HCT116 (cell line): ENCODE measurements around the gene ROR2. TPM values are rescaled to one million over a fixed set of nuclear protein-coding genes. Genes with fewer than 3 reads are reported as not detected.

Experiments
- ATAC-seq: fragments of 200-7000 bp; cut with Tn5 transposase; 2 replicates; pipeline ENCODE4 v1.9.1; 2020; ENCODE audit warnings: mild to moderate bottlenecking, moderate library complexity
- BruUV-seq: library from RNA; stranded (reverse); fragments of 400-500 nt; replicated peaks from 2 replicates; lab custom pipeline; 2021; lab: Mats Ljungman, UMichigan
- CTCF ChIA-PET: fragments of 300-600 bp; sonication (Branson Sonifier 250); formaldehyde crosslinking; loops from one replicate; lab custom pipeline; 2021; ENCODE audit warnings: antibody characterized with exemption; lab: Charles Lee
- POLR2A ChIA-PET: fragments of 300-600, 350-600 bp; sonication (Branson Sonifier 250); formaldehyde crosslinking; loops from one replicate; lab custom pipeline; 2021; ENCODE audit warnings: antibody characterized with exemption; lab: Charles Lee
- RAD21 ChIA-PET, 2 experiments: fragments of 300-600 bp; sonication (Branson Sonifier 250); formaldehyde crosslinking; loops; one replicate each; lab custom pipeline; 2023; ENCODE audit warnings: low total read pairs in 2 of 2; ENCODE audit not compliant: uncharacterized antibody in 2 of 2, unreplicated experiment in 2 of 2, low non-redundant PET in 1 of 2; lab: Charles Lee
- DNase-seq: peaks from one replicate; pipeline ENCODE4 v3.0.0-alpha.2; 2010; ENCODE audit warnings: low read depth, low spot score
- H2AFZ ChIP-seq: fragments of 200-600 bp; shearing (Covaris generic), sonication (generic); 2 replicates; pipeline ENCODE4 v1.6.1; 2017; ENCODE audit warnings: low read depth, mixed run types, mixed read lengths, antibody characterized with exemption, low read length; ENCODE audit not compliant: poor library complexity, severe bottlenecking
- H3K27ac ChIP-seq: 2 replicates; pipeline ENCODE4 v1.5.1; 2012; ENCODE audit warnings: low read depth, low read length
- H3K27me3 ChIP-seq: fragments of 200-600 bp; sonication (generic); 2 replicates; pipeline ENCODE4 v1.6.1; 2016; ENCODE audit warnings: mixed run types, low read length, mixed read lengths; ENCODE audit not compliant: insufficient read depth
- H3K36me3 ChIP-seq, 2 experiments: fragments of 200-500 bp in 1 of 2; fragments of 200-600 bp in 1 of 2; sonication (Bioruptor generic) in 1 of 2; sonication (generic) in 1 of 2; 2 replicates each; pipeline versions ENCODE4 v1.5.1 to v1.6.1; 2014 to 2016; ENCODE audit warnings: low read length in 2 of 2, inconsistent platforms in 1 of 2, mixed read lengths in 1 of 2, mixed run types in 1 of 2; ENCODE audit not compliant: insufficient read depth in 2 of 2, control insufficient read depth in 1 of 2
- H3K4me1 ChIP-seq, 2 experiments: fragments of 200-600 bp in 1 of 2; sonication (generic) in 1 of 2; 2 replicates each; pipeline versions ENCODE4 v1.5.1 to v1.6.1; 2012 to 2017; ENCODE audit warnings: low read length in 2 of 2, inconsistent platforms in 1 of 2, mild to moderate bottlenecking in 1 of 2, mixed read lengths in 1 of 2, mixed run types in 1 of 2, moderate library complexity in 1 of 2; ENCODE audit not compliant: insufficient read depth in 2 of 2, control insufficient read depth in 1 of 2
- H3K4me2 ChIP-seq: fragments of 200-600 bp; sonication (generic); 2 replicates; pipeline ENCODE4 v1.6.1; 2017; ENCODE audit warnings: mixed run types, low read length, mixed read lengths
- H3K4me3 ChIP-seq, 2 experiments: fragments of 200-600 bp in 1 of 2; sonication (generic) in 1 of 2; replicated peaks in 1 of 2; 2 replicates each; pipeline ENCODE4 v1.5.1; 2011 to 2016; ENCODE audit warnings: low read length in 2 of 2, control low read depth in 1 of 2, low read depth in 1 of 2, mild to moderate bottlenecking in 1 of 2, mixed read lengths in 1 of 2, mixed run types in 1 of 2
- H3K79me2 ChIP-seq: fragments of 200-600 bp; sonication (generic); 2 replicates; pipeline ENCODE4 v1.6.1; 2017; ENCODE audit warnings: mild to moderate bottlenecking, mixed run types, low read length, moderate library complexity, mixed read lengths; ENCODE audit not compliant: insufficient read depth
- H3K9ac ChIP-seq: fragments of 200-600 bp; sonication (generic); 2 replicates; pipeline ENCODE4 v1.6.1; 2016; ENCODE audit warnings: low read length, mixed read lengths
- H3K9me2 ChIP-seq: fragments of 200-600 bp; sonication (generic), shearing (Covaris generic); 2 replicates; pipeline ENCODE4 v1.6.1; 2017; ENCODE audit warnings: mixed run types, mild to moderate bottlenecking, moderate library complexity; ENCODE audit not compliant: insufficient read depth
- H3K9me3 ChIP-seq, 2 experiments: fragments of 200-500 bp in 1 of 2; fragments of 200-600 bp in 1 of 2; sonication (Bioruptor generic) in 1 of 2; sonication (generic) in 1 of 2; 2 replicates each; pipeline ENCODE4 v1.6.1; 2014 to 2017; ENCODE audit warnings: low read length in 2 of 2, mixed read lengths in 2 of 2, inconsistent platforms in 1 of 2, low read depth in 1 of 2, mild to moderate bottlenecking in 1 of 2, mixed run types in 1 of 2, moderate library complexity in 1 of 2; ENCODE audit not compliant: control insufficient read depth in 1 of 2, insufficient read depth in 1 of 2
- H4K20me1 ChIP-seq: fragments of 200-600 bp; sonication (generic), shearing (Covaris generic); 2 replicates; pipeline ENCODE4 v1.6.1; 2017; ENCODE audit warnings: mixed run types, mild to moderate bottlenecking, moderate library complexity; ENCODE audit not compliant: insufficient read depth
- ATF3 ChIP-seq: IDR thresholded peaks from 2 replicates; pipeline ENCODE4 v1.6.1; 2012
- CBX3 ChIP-seq: IDR thresholded peaks from 2 replicates; pipeline ENCODE4 v1.6.1; 2012; ENCODE audit warnings: low read depth
- CEBPB ChIP-seq: IDR thresholded peaks from 2 replicates; pipeline ENCODE4 v1.6.1; 2012; ENCODE audit warnings: low read depth
- CTCF ChIP-seq, 3 experiments: fragments of 200-600 bp in 1 of 3; sonication (generic) in 1 of 3; IDR thresholded peaks in 2 of 3; conservative IDR thresholded peaks in 1 of 3; 2 replicates each; pipeline ENCODE4 v1.5.1; 2012 to 2017; ENCODE audit warnings: low read depth in 2 of 3, low read length in 2 of 3, antibody characterized with exemption in 1 of 3, borderline replicate concordance in 1 of 3, control low read depth in 1 of 3, mild to moderate bottlenecking in 1 of 3, mixed read lengths in 1 of 3, mixed run types in 1 of 3, moderate library complexity in 1 of 3; ENCODE audit not compliant: insufficient read depth in 1 of 3
- EGR1 ChIP-seq: IDR thresholded peaks from 2 replicates; pipeline ENCODE4 v1.6.1; 2012; ENCODE audit warnings: low read depth
- ELF1 ChIP-seq: IDR thresholded peaks from 2 replicates; pipeline ENCODE4 v1.6.1; 2012; ENCODE audit warnings: low read depth, borderline replicate concordance
- EZH2phosphoT487 ChIP-seq: fragments of 200-600 bp; IDR thresholded peaks from 2 replicates; pipeline ENCODE4 v1.6.1; 2018; ENCODE audit warnings: antibody characterized with exemption, borderline replicate concordance
- FOSL1 ChIP-seq: IDR thresholded peaks from 2 replicates; pipeline ENCODE4 v1.6.1; 2012; ENCODE audit warnings: low read depth
- JUND ChIP-seq: IDR thresholded peaks from 2 replicates; pipeline ENCODE4 v1.6.1; 2012
- POLR2A ChIP-seq: IDR thresholded peaks from 2 replicates; pipeline ENCODE4 v1.7.0; 2011; ENCODE audit warnings: borderline replicate concordance; ENCODE audit not compliant: insufficient read depth, insufficient read length; ENCODE audit errors: extremely low read depth
- POLR2AphosphoS5 ChIP-seq: IDR thresholded peaks from 2 replicates; pipeline ENCODE4 v1.6.1; 2011; ENCODE audit warnings: mild to moderate bottlenecking, low read depth, low read length, moderate library complexity
- RAD21 ChIP-seq: IDR thresholded peaks from 2 replicates; pipeline ENCODE4 v1.6.1; 2012; ENCODE audit warnings: low read depth, mild to moderate bottlenecking
- REST ChIP-seq: IDR thresholded peaks from 2 replicates; pipeline ENCODE4 v1.6.1; 2012; ENCODE audit warnings: low read depth
- SP1 ChIP-seq: IDR thresholded peaks from 2 replicates; pipeline ENCODE4 v1.6.1; 2012; ENCODE audit warnings: low read depth
- SRF ChIP-seq: IDR thresholded peaks from 2 replicates; pipeline ENCODE4 v1.6.1; 2012; ENCODE audit warnings: low read depth
- YY1 ChIP-seq: IDR thresholded peaks from 2 replicates; pipeline ENCODE4 v1.6.1; 2011; ENCODE audit warnings: low read length, low read depth, moderate library complexity, mild to moderate bottlenecking; ENCODE audit not compliant: insufficient replicate concordance; ENCODE audit errors: extremely low read depth
- ZBTB33 ChIP-seq: IDR thresholded peaks from 2 replicates; pipeline ENCODE4 v1.6.1; 2011; ENCODE audit warnings: mild to moderate bottlenecking, low read length, moderate library complexity; ENCODE audit not compliant: insufficient replicate concordance; ENCODE audit errors: extremely low read depth
- ZFX ChIP-seq: fragments of 450-650 bp; IDR thresholded peaks from 2 replicates; pipeline ENCODE4 v1.6.1; 2017
- ZNF274 ChIP-seq: fragments of 200-500 bp; sonication (Bioruptor generic); IDR thresholded peaks from 2 replicates; pipeline ENCODE4 v1.6.1; 2014; ENCODE audit warnings: mild to moderate bottlenecking, low read depth, low read length, inconsistent platforms
- intact Hi-C: fragments of 100-400 bp; cut with micrococcal nuclease; formaldehyde crosslinking; loops from 2 replicates; pipeline ENCODE4 v1.10.0; 2022
- total RNA-seq: library from RNA; stranded (reverse); gene quantifications from one replicate; pipeline ENCODE4 v1.2.1, GENCODE V29; 2021; ENCODE audit not compliant: unreplicated experiment

Gene ROR2
- total RNA-seq, 1 experiment from 2014 or later, result 15.7 TPM

- Histone ChIP-seq H3K36me3 (no peaks in the 10 kb centered on the region), H3K9me2 (no peaks in the 10 kb centered on the region), H3K4me2 (no peak overlapping the region), H3K4me3 (no peak overlapping the region), H4K20me1 (no peaks in the 10 kb centered on the region), H3K9me3 (no peaks in the 10 kb centered on the region), H3K27me3 (no peaks in the 10 kb centered on the region), H3K27ac (no peak overlapping the region), H2AFZ (no peak overlapping the region), H3K4me1 (peaks cover 0 to 7% of the 10 kb centered on the region in 2 experiments; a peak in 1 of 4 replicates), H3K9ac (no peak overlapping the region), H3K79me2 (0 out of 2 replicates have a peak, but pooled peaks cover 8% of the 10 kb centered on the region)
- BruUV-seq, result no TSS peak
- intact Hi-C loops, result no loop called here
- CTCF ChIA-PET, result no interaction called here
- POLR2A ChIA-PET, result no interaction called here
- ATAC-seq (no peak), DNase-seq (no peak)
- RAD21 ChIA-PET, result interaction anchor here in 1 of 2 experiments (0.6 kb wide), 1 partner anchor 123 kb away, joined by 4 read pairs; no protein-coding TSS in a partner anchor
- TF ChIP-seq CEBPB, result no peak
- TF ChIP-seq JUND, result no peak
- no peak for TF ChIP-seq EZH2phosphoT487
- TF ChIP-seq FOSL1, result no peak
- TF ChIP-seq REST, result no peak
- no peak for TF ChIP-seq RAD21
- TF ChIP-seq ATF3, result no peak
- no peak for TF ChIP-seq YY1
- no peak for TF ChIP-seq CBX3
- no peak for TF ChIP-seq ELF1
- no peak for TF ChIP-seq SP1
- TF ChIP-seq ZFX, result no peak
- no peak for TF ChIP-seq CTCF (IDR thresholded peaks at IDR 0.05 in 2 of 3, conservative IDR thresholded peaks at IDR 0.05 in 1 of 3; ENCODE audit: borderline replicate concordance in 1 of 3, insufficient read depth in 1 of 3, low read depth in 2 of 3, low read length in 2 of 3)
- no peak for TF ChIP-seq POLR2AphosphoS5
- TF ChIP-seq SRF, result no peak
- no peak for TF ChIP-seq POLR2A
- TF ChIP-seq ZBTB33, result no peak
- TF ChIP-seq ZNF274, result no peak
- no peak for TF ChIP-seq EGR1
These were observed 38.4 kb downstream of the ROR2 start for GRCh38 chr9:91911657-91912056.
